ENCODE measurements around the gene TMEM94. TPM values are rescaled to one million over a fixed set of nuclear protein-coding genes. Genes with fewer than 3 reads are reported as not detected.

TMEM94 gene
- total and polyA plus RNA-seq, 9 of the 15 experiments (the other 6 are each of a cell fraction or from before 2014, with no cell fraction given) = 0.35 to 48.1 (median 14.4) TPM

DNA sequence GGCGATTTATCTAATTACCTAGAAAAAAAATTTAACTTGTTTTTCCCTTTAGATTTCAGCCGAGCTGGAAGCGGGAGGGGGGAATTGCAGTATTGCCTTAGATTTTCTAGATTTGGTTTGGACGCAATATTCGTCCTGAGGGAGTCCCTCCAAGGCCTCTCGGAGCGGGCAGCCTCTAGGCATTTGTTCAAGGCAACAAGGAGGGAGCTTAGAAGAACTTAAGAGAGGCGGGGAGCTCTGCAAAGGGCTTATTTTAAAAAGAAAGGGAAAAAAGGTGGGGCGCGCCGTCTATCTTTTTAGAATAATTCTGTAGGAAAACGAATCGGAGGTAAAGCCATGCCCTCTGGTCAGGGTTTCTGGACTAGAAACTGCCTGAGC, 407 bp upstream of the TMEM94 start (continued):
- TF ChIP-seq, protein P1, sequence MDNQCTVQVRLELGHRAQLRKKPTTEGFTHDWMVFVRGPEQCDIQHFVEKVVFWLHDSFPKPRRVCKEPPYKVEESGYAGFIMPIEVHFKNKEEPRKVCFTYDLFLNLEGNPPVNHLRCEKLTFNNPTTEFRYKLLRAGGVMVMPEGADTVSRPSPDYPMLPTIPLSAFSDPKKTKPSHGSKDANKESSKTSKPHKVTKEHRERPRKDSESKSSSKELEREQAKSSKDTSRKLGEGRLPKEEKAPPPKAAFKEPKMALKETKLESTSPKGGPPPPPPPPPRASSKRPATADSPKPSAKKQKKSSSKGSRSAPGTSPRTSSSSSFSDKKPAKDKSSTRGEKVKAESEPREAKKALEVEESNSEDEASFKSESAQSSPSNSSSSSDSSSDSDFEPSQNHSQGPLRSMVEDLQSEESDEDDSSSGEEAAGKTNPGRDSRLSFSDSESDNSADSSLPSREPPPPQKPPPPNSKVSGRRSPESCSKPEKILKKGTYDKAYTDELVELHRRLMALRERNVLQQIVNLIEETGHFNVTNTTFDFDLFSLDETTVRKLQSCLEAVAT (IDR thresholded peaks at IDR 0.05) = no peak
- no peak for TF ChIP-seq MBD2 (IDR thresholded peaks at IDR 0.05; ENCODE audit: borderline replicate concordance, low read depth)
- TF ChIP-seq ZNF586 (CRISPR knock-in tag; conservative IDR thresholded peaks at IDR 0.05) = 0 out of 2 replicates have a peak, but pooled peaks have one; percentile 44
- no peak for TF ChIP-seq STAT5B (CRISPR knock-in tag; IDR thresholded peaks at IDR 0.05)
- 0 out of 2 replicates have a peak, but pooled peaks have one; percentile 40 for TF ChIP-seq PML (IDR thresholded peaks at IDR 0.05; ENCODE audit: low read length)
- TF ChIP-seq, protein P2, sequence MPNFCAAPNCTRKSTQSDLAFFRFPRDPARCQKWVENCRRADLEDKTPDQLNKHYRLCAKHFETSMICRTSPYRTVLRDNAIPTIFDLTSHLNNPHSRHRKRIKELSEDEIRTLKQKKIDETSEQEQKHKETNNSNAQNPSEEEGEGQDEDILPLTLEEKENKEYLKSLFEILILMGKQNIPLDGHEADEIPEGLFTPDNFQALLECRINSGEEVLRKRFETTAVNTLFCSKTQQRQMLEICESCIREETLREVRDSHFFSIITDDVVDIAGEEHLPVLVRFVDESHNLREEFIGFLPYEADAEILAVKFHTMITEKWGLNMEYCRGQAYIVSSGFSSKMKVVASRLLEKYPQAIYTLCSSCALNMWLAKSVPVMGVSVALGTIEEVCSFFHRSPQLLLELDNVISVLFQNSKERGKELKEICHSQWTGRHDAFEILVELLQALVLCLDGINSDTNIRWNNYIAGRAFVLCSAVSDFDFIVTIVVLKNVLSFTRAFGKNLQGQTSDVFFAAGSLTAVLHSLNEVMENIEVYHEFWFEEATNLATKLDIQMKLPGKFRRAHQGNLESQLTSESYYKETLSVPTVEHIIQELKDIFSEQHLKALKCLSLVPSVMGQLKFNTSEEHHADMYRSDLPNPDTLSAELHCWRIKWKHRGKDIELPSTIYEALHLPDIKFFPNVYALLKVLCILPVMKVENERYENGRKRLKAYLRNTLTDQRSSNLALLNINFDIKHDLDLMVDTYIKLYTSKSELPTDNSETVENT (CRISPR knock-in tag; IDR thresholded peaks at IDR 0.05) = no peak
- 0 out of 2 replicates have a peak, but pooled peaks have one; percentile 59 for TF ChIP-seq ZNF766 (CRISPR knock-in tag; conservative IDR thresholded peaks at IDR 0.05)
- TF ChIP-seq BRF1 (IDR thresholded peaks at IDR 0.05; ENCODE audit: borderline replicate concordance, extremely low read depth, insufficient read length) = no peak
- TF ChIP-seq ZNF644 (tag; IDR thresholded peaks at IDR 0.05; ENCODE audit: low read depth) = no peak
- 0 out of 2 replicates have a peak, but pooled peaks have one; percentile 4 for TF ChIP-seq CEBPB (tag; IDR thresholded peaks at IDR 0.05)
- TF ChIP-seq PHF8 (IDR thresholded peaks at IDR 0.05; ENCODE audit: borderline replicate concordance, low read length) = peak; percentile 49
- no peak for TF ChIP-seq CREBBP (IDR thresholded peaks at IDR 0.05; ENCODE audit: low read depth, low read length)
- TF ChIP-seq POLR2A (conservative IDR thresholded peaks at IDR 0.05) = peak; percentile 78; the same call in 1 of the 2 replicates
- TF ChIP-seq, protein P3, sequence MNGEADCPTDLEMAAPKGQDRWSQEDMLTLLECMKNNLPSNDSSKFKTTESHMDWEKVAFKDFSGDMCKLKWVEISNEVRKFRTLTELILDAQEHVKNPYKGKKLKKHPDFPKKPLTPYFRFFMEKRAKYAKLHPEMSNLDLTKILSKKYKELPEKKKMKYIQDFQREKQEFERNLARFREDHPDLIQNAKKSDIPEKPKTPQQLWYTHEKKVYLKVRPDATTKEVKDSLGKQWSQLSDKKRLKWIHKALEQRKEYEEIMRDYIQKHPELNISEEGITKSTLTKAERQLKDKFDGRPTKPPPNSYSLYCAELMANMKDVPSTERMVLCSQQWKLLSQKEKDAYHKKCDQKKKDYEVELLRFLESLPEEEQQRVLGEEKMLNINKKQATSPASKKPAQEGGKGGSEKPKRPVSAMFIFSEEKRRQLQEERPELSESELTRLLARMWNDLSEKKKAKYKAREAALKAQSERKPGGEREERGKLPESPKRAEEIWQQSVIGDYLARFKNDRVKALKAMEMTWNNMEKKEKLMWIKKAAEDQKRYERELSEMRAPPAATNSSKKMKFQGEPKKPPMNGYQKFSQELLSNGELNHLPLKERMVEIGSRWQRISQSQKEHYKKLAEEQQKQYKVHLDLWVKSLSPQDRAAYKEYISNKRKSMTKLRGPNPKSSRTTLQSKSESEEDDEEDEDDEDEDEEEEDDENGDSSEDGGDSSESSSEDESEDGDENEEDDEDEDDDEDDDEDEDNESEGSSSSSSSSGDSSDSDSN (IDR thresholded peaks at IDR 0.05; ENCODE audit: borderline replicate concordance in 1 of 2, low read depth in 2 of 2, low read length in 2 of 2) = 0 out of 4 replicates have a peak, but pooled peaks of 1 of the 2 experiments have one; percentile 42
- TF ChIP-seq, protein P4, sequence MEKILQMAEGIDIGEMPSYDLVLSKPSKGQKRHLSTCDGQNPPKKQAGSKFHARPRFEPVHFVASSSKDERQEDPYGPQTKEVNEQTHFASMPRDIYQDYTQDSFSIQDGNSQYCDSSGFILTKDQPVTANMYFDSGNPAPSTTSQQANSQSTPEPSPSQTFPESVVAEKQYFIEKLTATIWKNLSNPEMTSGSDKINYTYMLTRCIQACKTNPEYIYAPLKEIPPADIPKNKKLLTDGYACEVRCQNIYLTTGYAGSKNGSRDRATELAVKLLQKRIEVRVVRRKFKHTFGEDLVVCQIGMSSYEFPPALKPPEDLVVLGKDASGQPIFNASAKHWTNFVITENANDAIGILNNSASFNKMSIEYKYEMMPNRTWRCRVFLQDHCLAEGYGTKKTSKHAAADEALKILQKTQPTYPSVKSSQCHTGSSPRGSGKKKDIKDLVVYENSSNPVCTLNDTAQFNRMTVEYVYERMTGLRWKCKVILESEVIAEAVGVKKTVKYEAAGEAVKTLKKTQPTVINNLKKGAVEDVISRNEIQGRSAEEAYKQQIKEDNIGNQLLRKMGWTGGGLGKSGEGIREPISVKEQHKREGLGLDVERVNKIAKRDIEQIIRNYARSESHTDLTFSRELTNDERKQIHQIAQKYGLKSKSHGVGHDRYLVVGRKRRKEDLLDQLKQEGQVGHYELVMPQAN (IDR thresholded peaks at IDR 0.05; ENCODE audit: borderline replicate concordance) = peak; percentile 36; the same call in 1 of the 2 replicates
- TF ChIP-seq TFAM (CRISPR knock-in tag; conservative IDR thresholded peaks at IDR 0.05) = no peak
